HG02943 (cell line): Measurements from ENCODE around the gene PKNOX2.

Source experiments
- ATAC-seq: cut with Tn5 transposase; IDR thresholded peaks from one replicate; pipeline ENCODE4 v1.9.1; 2021; ENCODE audit warnings: mild to moderate bottlenecking, low read depth, moderate library complexity; ENCODE audit not compliant: unreplicated experiment

The PKNOX2 gene

GRCh38 chr11:125164422-125165110, at the start of gene PKNOX2:
Gene PKNOX2 (plus strand): TSS chr11:125164751. CDS start chr11:125351306, 186,555 bp downstream.
- no peak for ATAC-seq

GRCh38 chr11:125117429-125117828, 47.1 kb upstream of the PKNOX2 start:
- ATAC-seq: no peak

- no peak for ATAC-seq
Observed at GRCh38 chr11:125123194-125123946, 41.2 kb upstream of the PKNOX2 start.

- peak; percentile 67 for ATAC-seq
Observed at GRCh38 chr11:125123947-125124617, 40.5 kb upstream of the PKNOX2 start.

- no peak for ATAC-seq
Observed at GRCh38 chr11:125124618-125124992, 39.9 kb upstream of the PKNOX2 start.

- ATAC-seq: no peak
Observed at GRCh38 chr11:125128450-125128849, 36.1 kb upstream of the PKNOX2 start.

- ATAC-seq: no peak
Observed at GRCh38 chr11:125129316-125129993, 35.1 kb upstream of the PKNOX2 start.

- ATAC-seq: no peak
Observed at GRCh38 chr11:125132071-125132470, 32.5 kb upstream of the PKNOX2 start.

GRCh38 chr11:125132596-125132995, 32.0 kb upstream of the PKNOX2 start:
- ATAC-seq: no peak

- no peak for ATAC-seq
Observed at GRCh38 chr11:125136001-125136400, 28.6 kb upstream of the PKNOX2 start.

- no peak for ATAC-seq
Observed at GRCh38 chr11:125138966-125139365, 25.6 kb upstream of the PKNOX2 start.

GRCh38 chr11:125139778-125140177, 24.8 kb upstream of the PKNOX2 start:
- ATAC-seq: no peak

GRCh38 chr11:125140233-125140632, 24.3 kb upstream of the PKNOX2 start:
- no peak for ATAC-seq

- ATAC-seq: no peak
Observed at GRCh38 chr11:125141178-125141577, 23.4 kb upstream of the PKNOX2 start.

- peak; percentile 73 for ATAC-seq
Observed at GRCh38 chr11:125141686-125142535, 22.6 kb upstream of the PKNOX2 start.

- ATAC-seq: no peak
Observed at GRCh38 chr11:125146232-125146631, 18.3 kb upstream of the PKNOX2 start.

GRCh38 chr11:125147280-125147679, 17.3 kb upstream of the PKNOX2 start:
- ATAC-seq: no peak

GRCh38 chr11:125148011-125148410, 16.5 kb upstream of the PKNOX2 start:
- ATAC-seq: no peak

GRCh38 chr11:125148743-125149142, 15.8 kb upstream of the PKNOX2 start:
- ATAC-seq: no peak

- no peak for ATAC-seq
Observed at GRCh38 chr11:125153837-125154236, 10.7 kb upstream of the PKNOX2 start.
